ENCODE data around the gene THBS1.

- no peak for TF ChIP-seq CTCF (conservative IDR thresholded peaks at IDR 0.05; ENCODE audit: low read length)
- TF ChIP-seq EZH2phosphoT487 (IDR thresholded peaks at IDR 0.05; ENCODE audit: borderline replicate concordance, low read depth, low read length) = no peak
These were observed 44.6 kb downstream of the THBS1 start for GRCh38 chr15:39625451-39625850.
